KOPT-K1 (cell line): ENCODE data around the gene MAMSTR.
A peak's percentile ranks its signal among the peaks of the same experiment; 100 is the strongest.
"Not testable (repeated sequence)": the region's sequence is repeated elsewhere in the genome, so short reads cannot be mapped to it uniquely, and the experiment has no call there.

ENCODE experiments used
- H3K27ac ChIP-seq: fragments of 200-600 bp; sonication (generic); 2 replicates; pipeline ENCODE4 v1.5.1; 2016; ENCODE audit warnings: antibody characterized with exemption, mild to moderate bottlenecking, low read depth, low read length; ENCODE audit not compliant: poor library complexity, severe bottlenecking
- H3K36me3 ChIP-seq: fragments of 200-600 bp; sonication (generic); 2 replicates; pipeline ENCODE4 v1.5.1; 2017; ENCODE audit warnings: antibody characterized with exemption, mild to moderate bottlenecking, low read length, moderate library complexity; ENCODE audit not compliant: insufficient read depth
- H3K9me3 ChIP-seq: fragments of 200-600 bp; sonication (generic); 2 replicates; pipeline ENCODE4 v1.5.1; 2017; ENCODE audit warnings: antibody characterized with exemption, low read length, mild to moderate bottlenecking; ENCODE audit not compliant: insufficient read depth, poor library complexity, severe bottlenecking

The MAMSTR gene, protein sequence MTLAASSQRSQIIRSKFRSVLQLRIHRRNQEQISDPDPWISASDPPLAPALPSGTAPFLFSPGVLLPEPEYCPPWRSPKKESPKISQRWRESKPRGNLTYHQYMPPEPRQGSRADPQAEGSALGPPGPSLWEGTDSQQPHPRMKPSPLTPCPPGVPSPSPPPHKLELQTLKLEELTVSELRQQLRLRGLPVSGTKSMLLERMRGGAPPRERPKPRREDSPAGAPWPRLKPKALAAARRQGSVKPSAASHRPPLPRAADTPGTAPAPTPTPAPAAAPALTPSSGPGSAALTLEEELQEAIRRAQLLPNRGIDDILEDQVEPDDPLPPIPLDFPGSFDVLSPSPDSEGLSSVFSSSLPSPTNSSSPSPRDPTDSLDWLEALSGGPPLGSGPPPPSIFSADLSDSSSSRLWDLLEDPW

DNA sequence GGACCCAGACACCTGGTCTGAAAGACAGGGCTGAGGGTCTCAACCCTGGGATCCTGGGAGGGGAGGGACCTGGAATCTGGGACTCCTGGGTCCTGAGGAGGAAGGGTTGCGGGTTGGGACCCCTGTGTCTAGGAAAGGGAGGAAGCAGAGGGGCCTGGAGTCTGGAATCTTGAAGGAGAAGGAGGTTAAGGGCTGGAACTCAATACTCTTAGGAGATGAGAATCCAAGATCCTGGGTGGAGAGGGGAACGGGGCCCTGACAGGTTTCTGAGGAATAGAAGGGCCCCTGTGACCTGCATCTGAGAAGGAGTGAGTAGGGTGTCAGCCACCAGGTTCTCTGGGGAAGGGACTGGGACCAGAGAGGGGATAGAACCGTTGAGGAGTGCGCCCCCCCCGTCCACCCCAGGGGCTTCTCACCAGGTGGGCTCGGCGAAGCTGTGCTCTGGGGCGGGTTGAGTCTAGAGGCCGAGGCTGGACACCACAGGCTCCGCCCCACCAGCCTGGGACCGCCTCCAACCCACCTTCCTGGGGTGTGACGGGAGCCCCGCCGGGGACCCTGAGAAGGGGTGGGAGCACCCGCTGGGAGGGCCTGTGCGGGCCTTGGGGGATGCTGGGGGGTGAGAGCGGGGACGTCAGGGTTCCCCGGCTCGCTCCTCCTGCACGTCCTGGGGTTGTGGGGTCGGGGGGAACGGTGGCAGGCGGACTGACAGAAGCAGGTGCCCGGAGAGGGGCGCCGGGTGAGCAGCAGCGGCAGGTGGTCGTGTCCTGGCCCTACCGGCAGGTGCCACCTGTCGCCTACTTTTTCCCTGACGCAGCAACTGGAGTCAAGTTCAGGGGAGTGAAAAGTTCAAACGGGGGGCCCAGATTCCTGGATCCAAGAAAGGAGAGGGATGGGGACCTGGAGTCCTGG is at the start of gene MAMSTR:
Gene MAMSTR, minus strand, starts transcription at position 463 of the 909 bp plus-strand sequence. CDS start 694 bp downstream, outside the sequence.
- Histone ChIP-seq H3K27ac (peak within 1 kb of the TSS; percentile 79), H3K36me3 (no peaks in the 10 kb centered on the region), H3K9me3 (no peaks in the 10 kb centered on the region)

DNA sequence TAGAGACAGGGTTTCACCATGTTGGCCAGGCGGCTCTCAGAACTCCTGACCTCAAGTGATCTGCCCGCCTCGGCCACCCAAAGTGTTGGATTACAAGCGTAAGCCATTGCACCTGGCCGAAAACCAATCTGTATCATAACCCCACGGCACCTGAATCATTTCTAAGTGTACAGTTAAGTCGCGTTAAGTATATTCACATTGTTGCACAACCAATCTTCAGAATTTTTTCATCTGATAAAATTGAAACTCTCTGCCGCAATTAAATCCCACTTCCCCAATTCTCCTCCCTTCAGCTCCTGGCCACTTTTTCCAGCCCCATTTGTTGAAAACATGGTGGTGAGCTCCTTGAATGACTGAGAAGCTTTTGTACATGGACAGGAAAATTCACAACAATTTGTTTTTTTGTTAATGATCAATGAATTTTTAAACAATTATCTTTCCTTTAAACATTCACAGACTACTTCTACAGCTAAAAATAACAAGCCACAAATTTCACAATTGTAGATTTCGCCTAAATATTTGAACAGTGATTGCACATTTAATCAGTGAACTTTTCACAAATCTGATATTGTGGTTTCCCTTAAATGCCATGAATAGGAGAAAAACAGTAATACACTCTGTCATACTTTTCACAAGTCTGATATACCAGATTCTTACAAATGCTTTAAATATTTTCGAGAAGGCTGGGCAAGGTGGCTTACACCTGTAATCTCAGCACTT is 49.6 kb upstream of the MAMSTR start:
- no peaks in the 10 kb centered on the region for H3K9me3 ChIP-seq
- no peak overlapping the region for H3K27ac ChIP-seq

DNA sequence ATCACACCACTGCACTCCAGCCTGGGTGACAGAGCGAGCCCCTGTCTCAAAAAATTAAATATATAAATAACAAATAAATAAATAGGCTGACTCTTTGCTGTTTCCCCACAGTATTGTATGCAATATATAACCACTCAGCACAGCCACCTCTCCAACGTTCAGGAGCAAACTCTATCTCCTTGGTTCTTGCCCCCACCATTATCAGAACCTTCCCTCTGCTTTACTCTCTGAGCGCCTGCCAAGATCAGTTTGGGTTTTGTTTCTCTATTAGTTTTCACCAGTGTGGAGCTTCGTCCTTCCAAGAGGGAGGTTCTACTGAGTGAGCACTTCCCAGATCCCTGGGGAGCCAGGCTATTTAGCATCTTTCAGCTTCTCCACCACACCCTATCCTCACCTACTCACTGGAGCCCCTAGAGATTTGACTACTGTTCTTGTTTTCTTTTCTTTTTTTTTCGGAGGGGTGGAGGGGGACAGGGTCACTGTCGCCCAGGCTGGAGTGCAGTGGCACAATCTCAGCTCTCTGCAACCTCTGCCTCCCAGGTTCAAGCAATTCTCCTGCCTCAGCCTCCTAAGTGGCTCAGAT is 48.7 kb upstream of the MAMSTR start:
- H3K27ac ChIP-seq, H3K36me3 ChIP-seq, H3K9me3 ChIP-seq: not testable (repeated sequence)

More for the DNA sequence above, 49.6 kb upstream of the MAMSTR start:
- no peaks in the 10 kb centered on the region for H3K36me3 ChIP-seq

DNA sequence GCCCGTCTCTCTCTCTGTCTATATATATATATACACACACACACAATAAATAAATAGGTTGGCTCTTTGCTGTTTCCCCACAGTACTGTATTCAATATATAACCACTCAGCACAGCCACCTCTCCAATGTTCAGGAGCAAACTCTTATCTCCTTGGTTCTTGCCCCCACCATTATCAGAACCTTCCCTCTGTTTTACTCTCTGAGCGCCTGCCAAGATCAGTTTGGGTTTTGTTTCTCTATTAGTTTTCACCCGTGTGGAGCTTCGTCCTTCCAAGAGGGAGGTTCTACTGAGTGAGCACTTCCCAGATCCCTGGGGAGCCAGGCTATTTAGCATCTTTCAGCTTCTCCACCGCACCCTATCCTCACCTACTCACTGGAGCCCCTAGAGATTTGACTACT is 46.3 kb upstream of the MAMSTR start:
- not testable (repeated sequence) for H3K27ac ChIP-seq, H3K9me3 ChIP-seq, H3K36me3 ChIP-seq

DNA sequence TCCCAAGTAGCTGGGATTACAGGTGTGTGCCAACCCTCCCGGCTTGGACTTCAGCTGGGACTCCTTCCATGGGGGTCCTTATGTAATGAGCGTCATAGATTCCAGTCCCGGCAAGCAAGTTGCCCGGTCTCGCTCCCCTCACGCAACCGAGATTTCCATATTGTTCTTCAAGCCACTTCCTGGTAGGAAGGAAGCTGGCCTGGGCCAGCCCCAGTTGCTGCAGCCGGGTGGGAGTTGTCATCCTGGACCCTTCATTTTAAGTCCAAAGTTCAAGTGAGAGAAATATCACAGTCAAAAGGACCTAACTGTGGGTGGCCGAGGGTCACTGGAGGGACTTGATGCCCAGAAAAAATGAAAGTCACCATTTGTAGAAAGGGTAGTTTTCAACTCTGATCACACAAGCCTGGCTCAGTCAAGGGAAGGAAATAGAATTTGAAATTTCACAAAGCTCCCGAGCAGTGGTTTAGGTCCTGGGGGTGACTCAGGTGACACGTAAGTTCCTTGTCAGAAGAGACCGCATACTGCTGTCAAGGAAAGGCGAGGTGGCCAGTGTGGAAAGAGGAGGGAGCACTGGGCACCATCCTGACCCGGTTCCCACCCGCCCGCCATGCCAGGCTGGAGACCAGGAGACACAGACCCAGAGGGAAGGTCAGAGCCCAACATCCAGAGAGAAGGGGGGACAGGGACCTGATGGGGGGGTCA is 41.1 kb upstream of the MAMSTR start:
- Histone ChIP-seq H3K36me3 (no peaks in the 10 kb centered on the region), H3K9me3 (no peaks in the 10 kb centered on the region)

DNA sequence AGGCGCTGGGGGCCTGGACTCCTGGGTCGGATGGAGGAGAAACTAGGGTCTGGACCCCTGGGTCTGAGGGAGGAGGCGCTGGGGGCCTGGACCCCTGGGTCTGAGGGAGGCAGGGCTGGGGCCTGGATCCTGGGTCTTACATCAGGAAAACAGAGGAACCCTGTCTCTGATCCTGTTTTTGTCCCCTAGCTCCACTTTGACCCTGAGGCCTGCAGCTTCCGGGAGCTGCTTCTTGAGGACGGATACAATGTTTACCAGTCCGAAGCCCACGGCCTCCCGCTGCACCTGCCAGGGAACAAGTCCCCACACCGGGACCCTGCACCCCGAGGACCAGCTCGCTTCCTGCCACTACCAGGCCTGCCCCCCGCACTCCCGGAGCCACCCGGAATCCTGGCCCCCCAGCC is 38.2 kb upstream of the MAMSTR start:
- Histone ChIP-seq H3K9me3 (no peaks in the 10 kb centered on the region), H3K36me3 (no peaks in the 10 kb centered on the region), H3K27ac (no peak overlapping the region)

More for the DNA sequence above, 41.1 kb upstream of the MAMSTR start:
- H3K27ac ChIP-seq: no peak overlapping the region

DNA sequence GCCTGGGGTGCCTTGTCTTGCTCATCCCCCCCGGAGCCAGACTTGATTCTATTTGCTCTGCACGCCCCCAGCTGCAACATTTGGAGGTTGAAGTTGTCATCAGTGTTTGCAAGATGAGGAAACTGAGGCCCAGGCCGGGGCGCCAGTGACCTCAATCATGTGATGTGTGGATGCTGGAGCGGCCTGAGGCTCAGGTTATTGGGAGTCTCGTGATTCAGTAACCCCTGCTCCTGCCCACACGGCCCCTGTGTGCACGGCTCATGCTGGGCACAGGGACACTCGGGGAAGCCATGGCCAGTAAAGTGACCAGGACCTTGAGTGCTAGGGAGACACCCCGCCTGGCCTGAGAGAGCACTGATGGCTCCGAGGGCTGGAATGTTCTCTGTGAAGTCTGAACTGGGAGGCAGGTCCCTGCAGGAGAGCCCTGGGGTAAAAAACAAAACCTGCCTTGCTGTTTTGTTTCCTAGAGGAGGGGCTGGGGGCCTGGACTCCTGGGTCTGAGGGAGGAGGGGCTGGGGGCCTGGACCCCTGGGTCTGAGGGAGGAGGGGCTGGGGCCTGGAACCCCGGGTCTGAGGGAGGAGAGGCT is 37.7 kb upstream of the MAMSTR start:
- Histone ChIP-seq H3K9me3 (no peaks in the 10 kb centered on the region), H3K27ac (no peak overlapping the region), H3K36me3 (no peaks in the 10 kb centered on the region)

DNA sequence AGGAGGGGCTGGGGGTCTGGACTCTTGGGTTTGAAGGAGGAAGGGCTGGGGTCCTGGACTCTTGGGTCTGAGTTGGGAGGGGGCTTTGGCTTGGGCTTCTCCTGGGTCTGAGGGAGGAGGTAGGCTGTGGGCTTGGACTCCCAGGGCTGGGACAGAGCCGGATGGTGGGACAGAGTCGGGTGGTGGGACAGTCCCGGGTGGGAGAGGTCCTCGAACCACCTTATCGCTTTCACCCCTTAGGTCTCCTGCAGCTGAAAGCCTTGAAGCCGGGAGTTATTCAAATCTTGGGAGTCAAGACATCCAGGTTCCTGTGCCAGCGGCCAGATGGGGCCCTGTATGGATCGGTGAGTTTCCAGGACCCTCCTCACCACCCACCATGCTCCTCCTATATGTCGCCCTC is 37.2 kb upstream of the MAMSTR start:
- H3K27ac ChIP-seq: no peak overlapping the region
- H3K36me3 ChIP-seq: no peaks in the 10 kb centered on the region
- H3K9me3 ChIP-seq: no peaks in the 10 kb centered on the region

DNA sequence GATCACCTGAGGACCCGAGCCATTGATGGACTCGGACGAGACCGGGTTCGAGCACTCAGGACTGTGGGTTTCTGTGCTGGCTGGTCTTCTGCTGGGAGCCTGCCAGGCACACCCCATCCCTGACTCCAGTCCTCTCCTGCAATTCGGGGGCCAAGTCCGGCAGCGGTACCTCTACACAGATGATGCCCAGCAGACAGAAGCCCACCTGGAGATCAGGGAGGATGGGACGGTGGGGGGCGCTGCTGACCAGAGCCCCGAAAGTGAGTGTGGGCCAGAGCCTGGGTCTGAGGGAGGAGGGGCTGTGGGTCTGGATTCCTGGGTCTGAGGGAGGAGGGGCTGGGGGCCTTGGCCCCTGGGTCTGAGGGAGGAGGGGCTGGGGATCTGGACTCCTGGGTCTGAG is 36.7 kb upstream of the MAMSTR start:
- Histone ChIP-seq H3K36me3 (no peaks in the 10 kb centered on the region), H3K9me3 (no peaks in the 10 kb centered on the region), H3K27ac (no peak overlapping the region)

DNA sequence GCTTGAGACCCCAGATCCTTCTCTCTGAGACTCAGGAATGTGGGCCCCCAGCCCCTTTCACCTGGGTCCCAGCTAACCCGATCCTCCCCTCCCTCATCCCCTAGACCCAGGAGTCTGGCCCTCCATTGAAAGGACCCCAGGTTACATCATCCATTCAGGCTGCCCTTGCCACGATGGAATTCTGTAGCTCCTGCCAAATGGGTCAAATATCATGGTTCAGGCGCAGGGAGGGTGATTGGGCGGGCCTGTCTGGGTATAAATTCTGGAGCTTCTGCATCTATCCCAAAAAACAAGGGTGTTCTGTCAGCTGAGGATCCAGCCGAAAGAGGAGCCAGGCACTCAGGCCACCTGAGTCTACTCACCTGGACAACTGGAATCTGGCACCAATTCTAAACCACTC is 36.3 kb upstream of the MAMSTR start:
- Histone ChIP-seq H3K9me3 (no peaks in the 10 kb centered on the region), H3K36me3 (no peaks in the 10 kb centered on the region), H3K27ac (no peak overlapping the region)

DNA sequence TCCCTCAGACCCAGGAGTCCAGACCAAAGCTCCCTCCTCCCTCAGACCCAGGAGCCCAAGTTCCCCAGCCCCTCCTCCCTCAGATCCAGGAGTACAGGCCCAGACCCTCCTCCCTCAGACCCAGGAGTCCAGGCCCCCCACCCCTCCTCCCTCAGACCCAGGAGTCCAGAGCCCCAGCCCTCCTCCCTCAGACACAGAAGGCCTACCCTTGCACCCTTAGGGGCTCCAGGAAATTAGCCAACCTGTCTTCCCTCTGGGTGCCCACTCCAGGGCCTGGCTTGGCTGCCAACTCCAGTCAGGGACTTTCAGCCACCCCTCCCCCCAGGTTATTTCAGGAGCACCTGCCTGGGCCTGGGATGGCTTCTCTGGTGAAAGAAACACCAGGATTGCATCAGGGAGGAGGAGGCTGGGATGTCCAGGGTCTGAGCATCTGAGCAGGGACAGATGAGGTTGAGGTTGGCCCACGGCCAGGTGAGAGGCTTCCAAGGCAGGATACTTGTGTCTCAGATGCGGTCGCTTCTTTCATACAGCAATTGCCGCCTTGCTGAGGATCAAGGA is 35.6 kb upstream of the MAMSTR start, which contains the start of gene FGF21:
Gene FGF21, plus strand, starts transcription at position 441 of the 558 bp plus-strand sequence. CDS start 713 bp downstream, outside the sequence.
- Histone ChIP-seq H3K9me3 (no peaks in the 10 kb centered on the region), H3K27ac (no peak within 1 kb of the TSS), H3K36me3 (no peaks in the 10 kb centered on the region)

DNA sequence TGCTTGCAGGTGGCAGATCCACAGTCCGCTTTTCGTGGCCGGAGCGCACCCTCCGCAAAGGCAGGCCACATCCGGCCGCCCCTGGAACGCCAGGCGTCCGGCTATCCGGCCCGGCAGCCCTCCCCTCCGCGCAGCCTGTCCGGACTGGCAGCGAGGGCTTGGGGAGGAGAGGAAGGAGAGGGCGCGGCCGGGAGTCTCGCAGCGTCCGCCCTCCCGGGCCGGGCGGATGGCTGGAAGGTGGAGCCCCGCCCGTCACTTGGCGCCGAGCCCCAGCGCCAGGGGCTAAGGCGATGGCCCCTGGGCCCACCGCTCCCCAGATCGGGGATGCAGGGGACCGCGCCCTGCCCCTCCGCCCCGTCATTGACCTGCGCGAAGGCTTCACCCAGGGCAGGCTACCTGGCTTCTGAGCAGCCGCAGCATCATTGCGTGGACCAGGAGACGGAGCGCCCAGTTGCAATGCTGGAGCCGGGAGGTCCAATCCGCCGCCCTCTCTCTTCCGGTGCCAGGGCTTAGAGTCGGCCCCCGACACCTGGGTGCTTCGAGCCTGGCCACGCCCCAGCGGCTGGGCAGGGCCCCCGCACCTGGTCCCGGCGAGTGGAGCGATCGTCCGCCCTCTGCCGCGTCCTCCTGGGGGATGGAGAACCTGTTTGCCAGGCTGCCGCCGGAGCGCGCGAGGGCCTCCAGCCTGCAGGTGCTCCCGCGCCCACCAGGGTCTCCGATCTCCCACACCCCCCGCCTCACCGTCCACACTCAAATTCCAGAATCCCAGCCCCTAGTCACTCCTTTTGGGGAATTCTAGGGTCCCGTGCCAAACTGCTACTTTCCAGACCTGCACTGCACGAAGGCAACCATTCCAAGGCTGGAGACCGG is 33.2 kb upstream of the MAMSTR start, which contains the start of gene FUT1:
Gene FUT1, minus strand, starts transcription at position 146 of the 870 bp plus-strand sequence. CDS start 1,360 bp downstream, outside the sequence.
- Histone ChIP-seq H3K27ac (no peak within 1 kb of the TSS), H3K36me3 (no peaks in the 10 kb centered on the region), H3K9me3 (no peaks in the 10 kb centered on the region)
